Astrocyte (in vitro differentiated cells and primary cell): Measurements from ENCODE around the gene CHD5.

Experiments
- EZH2 ChIP-seq: IDR thresholded peaks from 2 replicates; pipeline ENCODE4 v1.6.1; 2012; ENCODE audit warnings: mild to moderate bottlenecking, low read length, inconsistent platforms; ENCODE audit not compliant: insufficient read depth
- TF ChIP-seq, protein P1 (sequence below): IDR thresholded peaks from 2 replicates; pipeline ENCODE4 v1.5.1; 2011; ENCODE audit warnings: low read depth, mild to moderate bottlenecking, inconsistent platforms, low read length, moderate library complexity; ENCODE audit not compliant: insufficient read depth

DNA sequence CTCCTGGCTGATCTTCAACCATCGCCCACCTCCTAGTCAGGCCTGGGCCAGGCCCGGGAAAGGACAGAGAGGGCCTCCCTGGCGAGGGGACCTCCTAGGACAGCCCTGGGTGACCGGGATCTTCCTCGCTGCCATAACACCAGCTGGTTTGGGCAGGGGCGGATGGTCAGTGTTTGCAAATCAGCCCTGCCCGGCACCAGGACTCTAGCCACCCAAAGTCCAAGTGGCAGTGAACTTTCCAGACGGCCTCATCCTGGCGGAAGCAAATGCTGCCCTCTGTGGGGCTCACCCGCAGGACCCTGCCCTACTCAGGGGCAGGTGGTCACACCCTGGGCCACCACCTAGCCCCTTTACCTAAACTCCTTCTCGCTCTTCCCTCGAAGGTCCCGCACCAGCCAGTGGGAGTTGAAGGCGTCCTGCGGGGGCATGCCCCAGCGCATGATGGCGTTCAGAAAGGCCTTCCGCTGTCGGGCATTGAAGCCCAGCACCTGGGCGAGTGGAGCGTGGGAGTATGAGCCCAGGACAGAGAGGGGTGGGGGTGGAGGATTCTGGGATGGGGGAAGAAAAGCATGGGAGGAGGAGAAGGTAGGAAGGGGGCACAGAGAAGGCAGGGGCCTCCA lies 55.3 kb downstream of the CHD5 start:
- TF ChIP-seq, protein P1, sequence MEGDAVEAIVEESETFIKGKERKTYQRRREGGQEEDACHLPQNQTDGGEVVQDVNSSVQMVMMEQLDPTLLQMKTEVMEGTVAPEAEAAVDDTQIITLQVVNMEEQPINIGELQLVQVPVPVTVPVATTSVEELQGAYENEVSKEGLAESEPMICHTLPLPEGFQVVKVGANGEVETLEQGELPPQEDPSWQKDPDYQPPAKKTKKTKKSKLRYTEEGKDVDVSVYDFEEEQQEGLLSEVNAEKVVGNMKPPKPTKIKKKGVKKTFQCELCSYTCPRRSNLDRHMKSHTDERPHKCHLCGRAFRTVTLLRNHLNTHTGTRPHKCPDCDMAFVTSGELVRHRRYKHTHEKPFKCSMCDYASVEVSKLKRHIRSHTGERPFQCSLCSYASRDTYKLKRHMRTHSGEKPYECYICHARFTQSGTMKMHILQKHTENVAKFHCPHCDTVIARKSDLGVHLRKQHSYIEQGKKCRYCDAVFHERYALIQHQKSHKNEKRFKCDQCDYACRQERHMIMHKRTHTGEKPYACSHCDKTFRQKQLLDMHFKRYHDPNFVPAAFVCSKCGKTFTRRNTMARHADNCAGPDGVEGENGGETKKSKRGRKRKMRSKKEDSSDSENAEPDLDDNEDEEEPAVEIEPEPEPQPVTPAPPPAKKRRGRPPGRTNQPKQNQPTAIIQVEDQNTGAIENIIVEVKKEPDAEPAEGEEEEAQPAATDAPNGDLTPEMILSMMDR: no peak
- TF ChIP-seq EZH2: no peak
